CD4-positive, alpha-beta memory T cell (primary cell): ENCODE data around the gene TXNRD1. TPM values are rescaled to one million over a fixed set of nuclear protein-coding genes. Genes with fewer than 3 reads are reported as not detected.
"Not testable (repeated sequence)": the region's sequence is repeated elsewhere in the genome, so short reads cannot be mapped to it uniquely, and the experiment has no call there.

ENCODE experiments used
- CTCF ChIA-PET: fragments of 350-600 bp; sonication (Branson Sonifier 250); formaldehyde crosslinking; loops from one replicate; lab custom pipeline; 2021; ENCODE audit warnings: inconsistent platforms; ENCODE audit not compliant: partially characterized antibody; lab: Charles Lee
- POLR2A ChIA-PET: fragments of 350-600 bp; sonication (Branson Sonifier 250); formaldehyde crosslinking; loops from one replicate; lab custom pipeline; 2021; ENCODE audit not compliant: partially characterized antibody; lab: Charles Lee
- DNase-seq, 5 donors: peaks; one replicate each; pipeline versions ENCODE4 v3.0.0 to v3.0.0-alpha.2; 2020 to 2022; ENCODE audit warnings: mixed read lengths in 1 of 5
- H3K27ac ChIP-seq: one replicate; pipeline ENCODE4 v1.7.0; 2013; ENCODE audit warnings: low read depth, low read length
- H3K27me3 ChIP-seq: 2 replicates; pipeline ENCODE4 v1.7.0; 2013; ENCODE audit warnings: mild to moderate bottlenecking, low read length, moderate library complexity; ENCODE audit not compliant: insufficient read depth
- H3K36me3 ChIP-seq: 2 replicates; pipeline ENCODE4 v1.7.0; 2013; ENCODE audit warnings: mild to moderate bottlenecking, low read length, moderate library complexity; ENCODE audit not compliant: insufficient read depth
- H3K4me1 ChIP-seq: 2 replicates; pipeline ENCODE4 v1.7.0; 2013; ENCODE audit warnings: mild to moderate bottlenecking, low read length, moderate library complexity; ENCODE audit not compliant: insufficient read depth
- H3K4me3 ChIP-seq, 2 donors: one replicate each; pipeline ENCODE4 v1.7.0; 2013; ENCODE audit warnings: low read length in 2 of 2, mild to moderate bottlenecking in 1 of 2
- H3K9me3 ChIP-seq, 2 donors: one replicate each; pipeline ENCODE4 v1.7.0; 2013; ENCODE audit warnings: low read length in 2 of 2, control low read depth in 1 of 2; ENCODE audit not compliant: control insufficient read depth in 1 of 2
- H3K27ac Mint-ChIP-seq, 7 donors: one replicate each; pipeline ENCODE4 v1.8.0; 2020 to 2021; ENCODE audit warnings: mixed read lengths in 7 of 7, mild to moderate bottlenecking in 6 of 7, inconsistent platforms in 3 of 7, moderate library complexity in 3 of 7
- H3K27me3 Mint-ChIP-seq, 2 donors: one replicate each; pipeline ENCODE4 v1.8.0; 2020 to 2021; ENCODE audit warnings: mixed read lengths in 2 of 2
- H3K36me3 Mint-ChIP-seq, 2 donors: one replicate each; pipeline ENCODE4 v1.8.0; 2020 to 2021; ENCODE audit warnings: mixed read lengths in 2 of 2, inconsistent platforms in 1 of 2, mild to moderate bottlenecking in 1 of 2
- H3K4me1 Mint-ChIP-seq, 4 donors: one replicate each; pipeline ENCODE4 v1.8.0; 2020 to 2021; ENCODE audit warnings: mixed read lengths in 4 of 4, mild to moderate bottlenecking in 1 of 4
- H3K4me3 Mint-ChIP-seq, 8 donors: one replicate each; pipeline ENCODE4 v1.8.0; 2020 to 2021; ENCODE audit warnings: mixed read lengths in 8 of 8, mild to moderate bottlenecking in 7 of 8, moderate library complexity in 6 of 8, inconsistent platforms in 3 of 8
- H3K9me3 Mint-ChIP-seq, 8 donors: one replicate each; pipeline ENCODE4 v1.8.0; 2020 to 2021; ENCODE audit warnings: mixed read lengths in 8 of 8, mild to moderate bottlenecking in 5 of 8, inconsistent platforms in 3 of 8, moderate library complexity in 1 of 8
- intact Hi-C: fragments of 100-400 bp; cut with micrococcal nuclease; formaldehyde crosslinking; loops from one replicate; pipeline ENCODE4 v1.15.1; 2023
- polyA plus RNA-seq, 2 donors: library from polyadenylated mRNA; unstranded; fragments of 300-500 nt; fragmentation: Illumina TruSeq; gene quantifications; one replicate each; pipeline ENCODE4 v1.2.3, GENCODE V29; 2021
- total RNA-seq, 2 experiments: library from RNA; stranded (reverse); gene quantifications; one replicate each; pipeline ENCODE4 v1.2.3, GENCODE V29; 2021

The TXNRD1 gene
- total and polyA plus RNA-seq, 4 experiments from 2014 or later, result 32.2 to 64.5 (median 46.7) TPM

DNA sequence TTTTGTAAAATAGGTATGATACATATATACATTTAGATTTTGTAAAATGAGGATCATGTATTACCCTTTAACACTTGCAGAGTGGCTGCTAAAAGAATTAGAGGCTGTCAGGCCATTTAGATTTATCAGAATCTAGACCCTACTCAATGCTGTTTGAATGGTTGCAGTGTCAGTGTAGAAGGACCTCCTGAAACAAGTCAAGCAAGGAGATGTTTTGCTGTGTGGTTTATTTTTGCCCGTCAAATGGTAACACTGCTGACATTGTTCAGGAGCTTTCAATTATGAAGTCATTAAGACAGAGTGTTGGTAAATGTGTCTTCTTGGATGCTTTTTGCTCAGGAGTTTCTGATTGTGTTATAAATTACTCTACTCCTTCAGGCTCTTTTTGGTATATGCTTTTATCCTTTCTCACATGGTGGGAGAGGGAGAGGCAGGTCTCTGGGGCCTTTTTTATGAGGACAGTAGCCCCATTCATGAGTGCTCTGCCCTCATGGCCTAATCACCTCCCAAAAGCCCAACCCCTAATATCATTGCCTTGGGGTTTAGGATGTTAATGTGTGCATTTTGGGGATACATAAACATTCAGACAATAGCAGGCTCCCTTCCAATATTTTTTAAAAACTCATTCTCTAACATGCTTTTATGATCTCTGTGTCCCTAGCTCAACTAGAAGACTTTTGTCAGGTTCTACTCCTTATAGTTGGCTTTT lies 104.5 kb downstream of the TXNRD1 start:
- H3K27me3 Mint-ChIP-seq, result no peaks in the 10 kb centered on the region
- Histone ChIP-seq H3K27me3 (no peaks in the 10 kb centered on the region), H3K4me3 (no peak overlapping the region), H3K9me3 (no peaks in the 10 kb centered on the region), H3K36me3 (peaks cover 25% of the 10 kb centered on the region), H3K27ac (no peak overlapping the region), H3K4me1 (no peaks in the 10 kb centered on the region)
- H3K27ac Mint-ChIP-seq, result peak overlapping the region in 3 of 7 donors; percentile 9 to 57 (median 36)
- H3K36me3 Mint-ChIP-seq, result peaks cover 38 to 67% of the 10 kb centered on the region in 2 donors
- ChIA-PET CTCF (interaction anchor here (1.2 kb wide), 1 partner anchor 31 kb away, joined by 3 read pairs; no protein-coding TSS in a partner anchor), POLR2A (interaction anchor here (0.6 kb wide), 1 partner anchor 32 kb away, joined by 3 read pairs; no protein-coding TSS in a partner anchor)
- no peak for DNase-seq
- no peaks in the 10 kb centered on the region for H3K9me3 Mint-ChIP-seq
- no peak overlapping the region for H3K4me3 Mint-ChIP-seq
- H3K4me1 Mint-ChIP-seq, result peaks cover 0 to 2% (median 0%) of the 10 kb centered on the region in 4 donors
- intact Hi-C loops, result no loop called here

DNA sequence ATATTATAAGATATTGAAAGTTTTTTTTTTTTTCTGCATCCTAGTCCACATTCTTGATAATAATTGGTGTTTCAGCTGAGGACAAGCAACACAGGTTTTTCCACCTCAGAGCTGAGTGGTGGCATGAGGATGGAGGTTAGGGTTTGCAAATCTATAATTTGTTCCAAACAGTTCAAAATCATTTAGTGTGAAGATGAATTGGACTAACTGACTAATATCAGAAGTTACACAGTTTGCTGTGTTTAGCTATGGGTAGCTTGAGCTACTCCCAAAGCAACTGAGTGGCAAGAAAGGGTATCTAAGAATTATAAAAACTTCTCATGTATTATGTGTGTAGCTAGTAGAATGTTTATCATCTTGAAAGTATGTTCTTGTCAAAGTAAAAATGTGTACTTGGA lies 105.0 kb downstream of the TXNRD1 start:
- Mint-ChIP-seq H3K27me3 (no peaks in the 10 kb centered on the region), H3K9me3 (no peaks in the 10 kb centered on the region), H3K27ac (no peak overlapping the region), H3K4me3 (no peak overlapping the region), H3K4me1 (no peaks in the 10 kb centered on the region), H3K36me3 (peaks cover 36 to 65% of the 10 kb centered on the region in 2 donors)
- H3K27me3 ChIP-seq, result no peaks in the 10 kb centered on the region
- no peak overlapping the region for H3K27ac ChIP-seq
- intact Hi-C loops, result no loop called here
- no peaks in the 10 kb centered on the region for H3K9me3 ChIP-seq
- POLR2A ChIA-PET, result interaction anchor here (0.6 kb wide), 1 partner anchor 32 kb away, joined by 3 read pairs; no protein-coding TSS in a partner anchor
- no peak overlapping the region for H3K4me3 ChIP-seq
- no peak for DNase-seq
- H3K36me3 ChIP-seq, result peaks cover 24% of the 10 kb centered on the region
- CTCF ChIA-PET, result interaction anchor here (1.2 kb wide), 1 partner anchor 31 kb away, joined by 3 read pairs; no protein-coding TSS in a partner anchor
- no peaks in the 10 kb centered on the region for H3K4me1 ChIP-seq

DNA sequence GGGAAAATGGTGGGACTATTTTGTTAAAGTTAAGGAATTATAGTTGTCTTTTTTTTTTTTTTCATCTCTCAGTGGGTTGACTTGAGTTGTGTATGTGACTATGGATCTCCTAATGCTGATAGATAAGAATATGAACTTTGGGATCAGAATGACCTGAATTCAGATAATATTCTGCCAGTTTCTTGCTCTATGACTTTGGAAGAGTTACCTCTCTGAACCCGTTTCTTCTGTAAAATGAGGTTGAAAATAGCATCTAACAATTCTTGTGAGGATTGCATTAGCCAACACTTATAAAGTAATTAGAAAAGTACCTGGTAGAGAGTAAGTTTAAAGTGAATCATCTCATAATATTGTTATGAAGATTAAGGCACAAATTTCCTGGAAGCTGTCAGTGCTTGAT lies 106.4 kb downstream of the TXNRD1 start:
- Mint-ChIP-seq H3K27ac (peak overlapping the region in 3 of 7 donors; percentile 4 to 29 (median 27)), H3K9me3 (no peaks in the 10 kb centered on the region), H3K36me3 (peaks cover 36 to 60% of the 10 kb centered on the region in 2 donors), H3K4me1 (no peaks in the 10 kb centered on the region), H3K27me3 (no peaks in the 10 kb centered on the region), H3K4me3 (no peak overlapping the region)
- no peaks in the 10 kb centered on the region for H3K4me1 ChIP-seq
- H3K27me3 ChIP-seq, result no peaks in the 10 kb centered on the region
- no peaks in the 10 kb centered on the region for H3K9me3 ChIP-seq
- H3K4me3 ChIP-seq, result no peak overlapping the region
- peaks cover 27% of the 10 kb centered on the region for H3K36me3 ChIP-seq
- CTCF ChIA-PET, result no interaction called here
- intact Hi-C loops, result no loop called here
- H3K27ac ChIP-seq, result no peak overlapping the region
- no peak for DNase-seq
- POLR2A ChIA-PET, result interaction anchor here (0.6 kb wide), 2 partner anchors 33 to 258 kb away, joined by 3 to 4 read pairs; no protein-coding TSS in a partner anchor

DNA sequence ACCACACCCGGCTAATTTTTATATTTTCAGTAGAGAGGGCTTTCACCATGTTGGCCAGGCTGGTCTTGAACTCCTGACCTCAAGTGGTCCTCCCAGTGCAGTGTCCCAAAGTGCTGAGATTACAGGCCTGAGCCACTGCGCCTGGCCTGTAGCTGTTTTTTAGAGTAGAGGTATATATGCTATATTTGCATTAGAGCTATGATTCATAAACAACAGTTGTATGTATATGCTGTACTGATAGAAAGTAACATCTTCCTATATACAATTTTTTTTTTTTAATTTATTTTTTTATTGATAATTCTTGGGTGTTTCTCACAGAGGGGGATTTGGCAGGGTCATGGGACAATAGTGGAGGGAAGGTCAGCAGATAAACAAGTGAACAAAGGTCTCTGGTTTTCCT lies 107.0 kb downstream of the TXNRD1 start:
- H3K27ac ChIP-seq, CTCF ChIA-PET, H3K4me3 Mint-ChIP-seq, DNase-seq, H3K27me3 ChIP-seq, H3K4me1 ChIP-seq, H3K9me3 Mint-ChIP-seq, H3K9me3 ChIP-seq, H3K4me1 Mint-ChIP-seq, H3K27me3 Mint-ChIP-seq, H3K27ac Mint-ChIP-seq, intact Hi-C loops, H3K4me3 ChIP-seq: not testable (repeated sequence)
- peaks cover 33% of the 10 kb centered on the region for H3K36me3 ChIP-seq
- H3K36me3 Mint-ChIP-seq, result peaks cover 42 to 63% of the 10 kb centered on the region in 2 donors
- POLR2A ChIA-PET, result interaction anchor here (0.6 kb wide), 1 partner anchor 33 kb away, joined by 3 read pairs; no protein-coding TSS in a partner anchor

DNA sequence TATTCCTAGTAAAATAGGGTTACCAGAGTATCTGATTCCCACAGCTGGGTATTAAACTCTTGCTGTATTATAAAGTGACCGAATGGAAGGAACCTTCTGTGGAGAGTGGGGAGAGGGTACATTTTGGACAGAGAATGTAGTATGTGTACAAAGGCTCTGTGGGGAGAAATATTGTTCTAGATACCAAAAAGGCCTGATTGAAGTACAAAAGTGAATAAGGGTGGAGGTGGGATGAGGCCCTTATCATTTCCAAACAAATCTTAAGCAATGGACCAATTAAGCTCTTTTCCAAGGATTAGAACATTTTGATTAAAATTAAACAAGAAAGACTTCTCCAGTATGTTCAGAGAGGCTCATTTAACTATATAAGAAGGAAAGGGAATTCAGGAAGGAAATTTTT lies 108.3 kb downstream of the TXNRD1 start:
- Histone ChIP-seq H3K4me3 (no peak overlapping the region), H3K4me1 (no peaks in the 10 kb centered on the region), H3K27me3 (no peaks in the 10 kb centered on the region), H3K36me3 (peaks cover 40% of the 10 kb centered on the region), H3K9me3 (no peaks in the 10 kb centered on the region), H3K27ac (no peak overlapping the region)
- no peaks in the 10 kb centered on the region for H3K27me3 Mint-ChIP-seq
- no peaks in the 10 kb centered on the region for H3K9me3 Mint-ChIP-seq
- ChIA-PET POLR2A (no interaction called here), CTCF (interaction anchor here (2.2 kb wide), 1 partner anchor 35 kb away, joined by 7 read pairs; no protein-coding TSS in a partner anchor)
- H3K36me3 Mint-ChIP-seq, result peaks cover 46 to 58% of the 10 kb centered on the region in 2 donors
- no peak for DNase-seq
- no peak overlapping the region for H3K4me3 Mint-ChIP-seq
- H3K4me1 Mint-ChIP-seq, result no peaks in the 10 kb centered on the region
- peak overlapping the region in 1 of 7 donors; percentile 49 for H3K27ac Mint-ChIP-seq
- intact Hi-C loops, result loop anchor here (1.0 kb wide), 1 partner anchor 12 kb away; no protein-coding TSS in a partner anchor

DNA sequence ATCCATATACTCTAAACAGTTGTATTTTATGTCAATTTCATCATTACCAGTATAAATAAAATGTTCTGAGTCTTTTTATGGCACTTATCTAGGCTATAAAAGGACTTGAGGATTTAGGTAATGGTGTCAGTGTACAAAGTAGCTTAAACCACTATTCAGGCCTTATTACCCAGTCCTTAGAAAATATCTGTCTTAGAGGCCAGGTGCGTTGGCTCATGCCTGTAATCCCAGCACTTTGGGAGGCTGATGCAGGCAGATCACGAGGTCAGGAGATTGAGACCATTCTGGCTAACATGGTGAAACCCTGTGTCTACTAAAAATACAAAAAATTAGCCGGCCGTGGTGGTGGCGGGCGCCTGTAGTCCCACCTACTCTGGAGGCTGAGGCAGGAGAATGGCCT lies 112.7 kb downstream of the TXNRD1 start:
- H3K4me3 ChIP-seq, DNase-seq, intact Hi-C loops, H3K4me1 Mint-ChIP-seq, H3K9me3 Mint-ChIP-seq, H3K27ac Mint-ChIP-seq, H3K9me3 ChIP-seq, H3K27me3 ChIP-seq, H3K4me3 Mint-ChIP-seq, H3K4me1 ChIP-seq, H3K27me3 Mint-ChIP-seq, H3K27ac ChIP-seq: not testable (repeated sequence)
- ChIA-PET POLR2A (interaction anchor here (1.4 kb wide), 1 partner anchor 14 kb away, joined by 4 read pairs; no protein-coding TSS in a partner anchor), CTCF (interaction anchor here (1.1 kb wide), 1 partner anchor 30 kb away, joined by 3 read pairs; no protein-coding TSS in a partner anchor)
- H3K36me3 ChIP-seq, result peaks cover 16% of the 10 kb centered on the region
- H3K36me3 Mint-ChIP-seq, result peaks cover 38 to 39% of the 10 kb centered on the region in 2 donors

DNA sequence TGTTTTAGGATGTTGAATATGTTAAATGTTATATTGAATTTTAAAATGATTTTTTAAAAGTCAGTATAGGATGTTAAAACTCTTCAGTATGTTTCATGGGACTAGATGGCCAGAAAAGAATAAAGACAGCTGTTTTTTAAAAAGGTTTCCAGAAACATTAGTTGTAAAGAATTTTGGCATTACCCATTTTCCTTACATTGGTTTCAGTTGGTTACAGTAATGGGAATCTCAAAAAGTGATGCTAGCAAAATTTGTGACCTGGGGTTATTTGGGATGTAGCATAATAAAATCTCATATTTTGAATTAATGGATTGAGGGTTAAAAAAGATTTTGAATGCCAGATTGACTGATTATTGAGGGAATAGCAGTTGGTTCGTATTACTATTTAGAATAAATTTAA lies 113.2 kb downstream of the TXNRD1 start:
- no peaks in the 10 kb centered on the region for H3K9me3 Mint-ChIP-seq
- Histone ChIP-seq H3K27me3 (no peaks in the 10 kb centered on the region), H3K9me3 (no peaks in the 10 kb centered on the region), H3K27ac (no peak overlapping the region), H3K36me3 (peaks cover 16% of the 10 kb centered on the region), H3K4me3 (no peak overlapping the region), H3K4me1 (no peaks in the 10 kb centered on the region)
- no peaks in the 10 kb centered on the region for H3K27me3 Mint-ChIP-seq
- peaks cover 0 to 1% (median 0%) of the 10 kb centered on the region in 4 donors for H3K4me1 Mint-ChIP-seq
- peak overlapping the region in 1 of 7 donors; percentile 2 for H3K27ac Mint-ChIP-seq
- no peak overlapping the region for H3K4me3 Mint-ChIP-seq
- no peak for DNase-seq
- POLR2A ChIA-PET, result interaction anchor here (1.4 kb wide), 1 partner anchor 14 kb away, joined by 4 read pairs; no protein-coding TSS in a partner anchor
- CTCF ChIA-PET, result interaction anchor here (1.1 kb wide), 1 partner anchor 29 kb away, joined by 3 read pairs; no protein-coding TSS in a partner anchor
- intact Hi-C loops, result no loop called here
- peaks cover 39 to 41% of the 10 kb centered on the region in 2 donors for H3K36me3 Mint-ChIP-seq
